Measurements from ENCODE around the gene CDK5.

Gene CDK5

DNA sequence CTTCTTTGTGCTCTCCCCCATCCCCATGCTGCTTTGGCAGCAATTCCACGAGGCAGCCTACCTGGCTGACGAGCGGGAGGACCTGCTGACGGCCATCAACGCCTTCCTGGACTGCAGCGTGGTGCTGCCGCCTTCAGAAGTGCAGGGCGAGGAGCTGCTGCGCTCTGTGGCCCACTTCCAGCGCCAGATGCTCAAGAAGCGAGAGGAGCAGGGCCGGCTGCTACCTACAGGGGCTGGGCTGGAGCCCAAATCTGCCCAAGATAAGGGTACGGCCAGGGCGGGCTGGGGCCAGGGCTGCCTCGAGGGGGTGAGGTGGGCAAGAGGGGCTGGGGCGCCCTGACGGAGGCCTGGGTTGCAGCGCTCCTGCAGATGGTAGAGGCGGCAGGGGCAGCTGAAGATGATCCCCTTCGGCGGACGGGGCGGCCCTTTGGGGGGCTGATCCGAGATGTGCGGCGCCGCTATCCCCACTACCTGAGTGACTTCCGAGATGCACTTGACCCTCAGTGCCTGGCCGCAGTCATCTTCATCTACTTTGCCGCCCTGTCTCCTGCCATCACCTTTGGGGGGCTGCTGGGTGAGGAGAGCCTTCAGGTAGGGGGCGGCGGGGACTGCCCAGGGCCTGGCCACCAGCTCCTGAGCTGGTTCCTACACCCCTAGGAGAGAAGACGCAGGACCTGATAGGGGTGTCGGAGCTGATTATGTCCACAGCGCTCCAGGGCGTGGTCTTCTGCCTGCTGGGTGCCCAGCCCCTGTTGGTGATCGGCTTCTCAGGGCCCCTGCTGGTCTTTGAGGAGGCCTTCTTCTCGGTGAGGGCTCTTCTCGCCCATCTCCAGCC, 13.6 kb upstream of the CDK5 start:
- no peak for DNase-seq

DNA sequence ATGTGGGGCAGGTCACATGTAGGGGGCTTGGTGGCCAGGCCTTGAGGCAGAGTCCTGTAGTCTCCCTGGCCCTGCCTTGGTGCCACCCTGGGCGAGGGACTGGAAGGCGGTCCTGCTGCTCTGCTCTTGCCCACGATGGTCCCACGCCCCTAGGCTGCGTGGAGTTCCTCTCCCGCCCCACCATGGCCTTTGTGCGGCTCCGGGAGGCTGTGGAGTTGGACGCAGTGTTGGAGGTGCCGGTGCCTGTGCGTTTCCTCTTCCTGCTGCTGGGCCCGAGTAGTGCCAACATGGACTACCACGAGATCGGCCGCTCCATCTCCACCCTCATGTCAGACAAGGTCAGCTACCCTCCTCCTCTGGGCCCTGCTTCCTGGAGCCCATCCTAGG, 12.9 kb upstream of the CDK5 start:
- DNase-seq: no peak

DNA sequence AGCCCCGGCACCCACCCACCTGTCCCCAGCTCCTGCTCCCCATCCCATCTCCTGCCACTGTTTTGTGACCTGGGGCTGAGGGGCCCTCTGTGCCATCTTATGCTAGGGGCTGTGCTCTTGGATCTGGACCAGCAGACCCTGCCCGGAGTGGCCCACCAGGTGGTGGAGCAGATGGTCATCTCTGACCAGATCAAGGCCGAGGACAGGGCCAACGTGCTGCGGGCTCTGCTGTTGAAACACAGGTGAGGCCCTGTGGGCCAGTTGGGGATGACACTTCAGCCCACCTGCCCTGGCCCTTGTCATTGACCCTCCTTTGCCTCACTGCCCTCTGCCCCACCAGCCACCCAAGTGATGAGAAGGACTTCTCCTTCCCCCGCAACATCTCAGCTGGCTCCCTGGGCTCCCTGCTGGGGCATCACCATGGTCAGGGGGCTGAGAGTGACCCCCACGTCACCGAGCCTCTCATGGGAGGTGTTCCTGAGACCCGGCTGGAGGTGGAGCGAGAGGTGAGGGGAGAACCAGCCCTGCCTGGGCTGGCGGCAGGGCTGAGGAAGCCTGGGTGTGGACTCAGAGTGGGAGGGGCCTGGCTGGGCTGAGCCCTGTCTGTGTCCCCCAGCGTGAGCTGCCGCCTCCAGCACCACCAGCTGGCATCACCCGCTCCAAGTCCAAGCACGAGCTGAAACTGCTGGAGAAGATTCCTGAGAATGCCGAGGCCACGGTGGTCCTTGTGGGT, 12.3 kb upstream of the CDK5 start:
- no peak for DNase-seq

DNA sequence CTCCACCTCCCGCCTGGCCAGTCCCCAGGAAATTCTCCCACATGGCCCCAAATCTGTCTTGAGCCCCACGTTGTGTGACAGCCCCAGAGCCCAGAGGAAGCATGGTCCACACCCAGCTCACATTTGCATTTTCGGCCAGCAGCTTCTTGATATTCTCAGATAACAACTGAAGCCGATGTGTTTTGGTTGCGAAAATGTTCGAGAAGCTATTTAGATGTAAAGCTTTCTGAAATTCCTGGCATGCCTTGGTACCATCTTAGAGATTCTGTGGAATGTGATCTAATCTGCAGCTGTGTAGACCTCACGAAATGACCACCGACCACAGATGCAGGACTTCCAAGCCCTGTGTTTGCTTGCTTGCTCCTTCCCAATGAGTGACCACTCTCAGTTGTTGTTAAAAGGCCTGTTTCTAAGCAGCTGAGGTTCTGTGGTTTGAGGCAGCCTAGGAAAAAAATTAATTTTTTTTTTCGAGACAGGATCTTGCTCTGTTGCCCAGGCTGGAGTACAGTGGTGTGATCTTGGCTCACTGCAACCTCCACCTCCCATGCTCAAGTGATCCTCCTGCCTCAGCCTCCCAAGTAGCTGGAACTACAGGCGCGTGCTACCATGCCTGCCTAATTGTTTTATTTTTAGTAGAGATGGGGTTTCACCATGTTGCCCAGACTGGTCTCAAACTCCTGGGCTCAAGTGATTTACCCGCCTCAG, 10.5 kb upstream of the CDK5 start:
- DNase-seq: no peak

DNA sequence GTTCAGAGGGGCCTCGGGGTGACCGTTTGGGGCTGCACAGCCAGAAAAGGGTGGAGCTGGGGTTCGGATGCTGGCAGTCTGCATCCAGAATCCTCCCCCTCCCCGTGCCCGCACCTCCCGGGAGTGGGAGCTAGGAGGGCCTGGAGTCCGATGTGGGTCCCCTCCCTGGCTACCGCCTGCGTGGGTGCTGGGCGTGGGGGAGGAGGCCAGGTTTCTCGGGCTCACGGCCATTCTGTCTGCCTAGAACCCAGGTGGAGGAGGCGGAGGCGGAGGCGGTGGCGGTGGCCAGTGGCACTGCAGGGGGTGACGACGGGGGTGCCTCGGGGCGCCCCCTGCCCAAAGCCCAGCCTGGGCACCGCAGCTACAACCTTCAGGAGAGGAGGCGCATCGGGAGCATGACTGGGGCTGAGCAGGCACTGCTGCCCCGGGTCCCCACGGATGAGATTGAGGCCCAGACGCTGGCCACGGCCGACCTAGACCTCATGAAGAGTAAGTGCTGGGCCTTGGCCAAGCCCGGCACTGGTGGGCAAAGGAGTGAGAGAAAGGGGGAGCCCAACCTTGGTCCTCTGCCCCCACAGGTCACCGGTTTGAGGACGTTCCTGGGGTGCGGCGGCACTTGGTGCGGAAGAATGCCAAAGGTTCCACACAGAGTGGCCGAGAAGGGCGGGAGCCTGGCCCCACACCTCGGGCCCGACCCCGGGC, 8.7 kb upstream of the CDK5 start:
- no peak for DNase-seq

DNA sequence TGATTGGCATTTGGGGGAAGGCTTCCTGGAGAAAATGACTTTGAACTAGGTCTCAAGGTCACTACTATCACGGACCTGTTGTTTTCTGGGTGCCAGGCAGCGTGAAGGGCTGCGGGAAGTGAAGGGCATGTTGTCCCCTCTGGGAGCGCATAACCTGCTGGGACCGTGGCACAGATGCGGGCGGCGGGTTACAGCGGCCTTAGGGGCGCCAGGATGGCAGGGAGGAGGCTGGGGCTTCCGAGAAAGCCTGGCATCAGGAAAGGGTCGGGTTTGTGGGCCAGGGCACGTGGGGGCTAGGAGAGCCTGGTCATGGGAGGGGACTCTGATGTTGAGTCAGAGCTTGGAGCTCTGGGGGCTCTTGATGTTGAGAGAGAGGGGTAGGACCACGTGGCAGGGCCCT, 7.8 kb upstream of the CDK5 start:
- no peak for DNase-seq

DNA sequence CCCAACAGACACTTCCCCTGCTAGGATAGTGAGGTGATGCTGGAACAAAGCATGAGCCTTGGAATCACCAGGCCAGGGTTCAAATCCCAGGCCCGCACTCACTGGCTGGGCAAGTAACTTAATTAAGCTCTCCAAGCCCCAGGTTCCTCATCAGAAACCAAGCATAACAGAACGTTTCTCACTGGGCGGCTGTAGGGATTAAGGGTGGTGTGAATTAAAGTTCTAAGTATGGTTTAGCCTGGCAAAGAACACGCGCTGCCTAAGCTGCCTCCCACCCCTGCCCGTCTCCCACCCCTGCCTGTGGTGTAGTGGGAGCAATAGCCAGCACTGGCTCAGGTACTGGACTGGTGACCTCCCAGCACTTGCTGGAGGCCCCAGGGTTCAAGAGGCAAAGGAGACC, 7.3 kb upstream of the CDK5 start:
- DNase-seq: no peak

DNA sequence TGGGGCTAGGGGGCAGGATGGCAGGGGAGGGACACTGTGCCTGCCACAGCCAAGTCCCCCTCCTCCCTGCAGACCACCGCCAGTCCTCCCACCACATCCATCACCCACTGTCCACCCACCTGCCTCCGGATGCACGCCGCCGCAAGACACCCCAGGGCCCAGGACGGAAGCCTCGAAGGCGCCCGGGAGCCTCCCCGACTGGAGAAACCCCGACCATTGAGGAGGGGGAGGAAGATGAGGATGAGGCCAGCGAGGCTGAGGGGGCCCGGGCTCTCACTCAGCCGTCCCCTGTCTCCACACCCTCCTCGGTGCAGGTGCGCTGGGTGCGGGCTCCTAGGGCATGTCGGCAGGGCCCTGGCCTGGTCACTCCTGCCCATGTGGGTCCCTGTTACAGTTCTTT, 6.8 kb upstream of the CDK5 start:
- no peak for DNase-seq

DNA sequence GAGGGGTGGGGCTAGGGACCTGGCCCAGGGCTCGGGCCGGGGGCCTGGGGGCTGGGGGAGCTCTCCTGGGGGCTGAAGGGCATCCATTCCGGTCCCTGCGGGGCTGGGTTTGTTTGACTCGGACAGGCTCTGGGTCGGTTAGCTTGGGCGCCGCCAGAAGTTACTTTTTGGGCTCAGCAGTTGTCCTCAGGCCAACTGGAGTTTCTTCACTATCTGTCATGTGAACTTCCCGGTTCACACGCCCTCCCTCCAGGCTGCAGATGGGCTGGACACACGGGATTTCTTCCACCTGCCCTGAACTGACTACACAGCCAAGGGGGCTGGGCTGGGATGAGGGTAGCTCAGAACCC, 5.5 kb upstream of the CDK5 start:
- DNase-seq: no peak

DNA sequence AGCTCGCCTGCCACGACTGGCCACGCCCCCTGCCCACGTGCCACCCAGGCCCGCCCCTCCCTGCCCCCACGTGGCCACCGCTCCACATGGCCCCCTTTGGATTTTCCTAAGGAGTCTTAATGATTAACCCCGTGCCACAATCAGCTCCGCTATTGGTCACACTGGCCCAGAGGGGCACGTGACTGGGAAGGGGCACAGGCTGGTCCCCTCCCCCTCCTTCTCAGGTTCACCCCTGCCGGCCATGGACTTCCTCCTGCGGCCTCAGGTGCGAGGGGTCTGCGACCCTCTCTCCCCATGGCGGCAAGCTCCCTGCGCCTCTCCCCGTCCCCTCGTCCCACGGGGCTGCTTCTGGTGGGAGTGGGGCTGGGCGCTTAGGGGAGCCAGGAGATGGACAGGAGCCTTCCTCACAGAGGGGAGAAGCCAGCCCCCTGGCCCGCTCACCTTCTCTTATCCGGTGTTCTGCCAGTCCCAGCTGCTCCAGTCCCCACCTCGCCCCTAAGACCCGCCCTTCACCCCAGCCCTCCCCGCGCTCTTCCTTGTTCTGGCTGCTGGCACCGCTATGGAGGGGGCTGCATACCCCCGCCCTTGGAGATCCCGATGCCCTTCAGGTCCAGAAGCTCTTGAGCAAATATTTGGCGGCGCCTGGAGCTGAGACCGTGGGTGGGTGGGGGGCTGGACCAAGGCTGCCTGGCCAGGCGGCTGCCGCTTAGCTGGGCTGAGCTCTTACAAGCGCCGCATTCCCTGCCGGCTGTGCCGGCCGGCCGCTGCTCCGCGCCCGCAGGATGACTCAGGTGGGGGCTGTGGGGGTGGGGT, 4.9 kb upstream of the CDK5 start:
- no peak for DNase-seq

DNA sequence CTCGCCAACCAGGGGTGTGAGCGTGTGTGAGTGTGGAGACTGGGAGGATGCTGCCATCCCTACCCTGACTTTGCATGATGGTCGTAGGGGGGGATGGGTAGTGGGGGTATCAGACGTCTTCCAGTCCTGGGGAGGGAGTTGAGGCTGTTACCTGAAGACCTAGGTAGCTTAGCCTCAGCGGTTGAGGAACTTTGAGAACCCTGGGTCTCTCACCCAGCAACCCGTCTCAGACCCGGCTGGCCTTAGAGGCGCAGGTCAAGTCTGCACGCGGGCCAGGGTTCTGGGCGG, 4.4 kb upstream of the CDK5 start:
- DNase-seq: no peak

DNA sequence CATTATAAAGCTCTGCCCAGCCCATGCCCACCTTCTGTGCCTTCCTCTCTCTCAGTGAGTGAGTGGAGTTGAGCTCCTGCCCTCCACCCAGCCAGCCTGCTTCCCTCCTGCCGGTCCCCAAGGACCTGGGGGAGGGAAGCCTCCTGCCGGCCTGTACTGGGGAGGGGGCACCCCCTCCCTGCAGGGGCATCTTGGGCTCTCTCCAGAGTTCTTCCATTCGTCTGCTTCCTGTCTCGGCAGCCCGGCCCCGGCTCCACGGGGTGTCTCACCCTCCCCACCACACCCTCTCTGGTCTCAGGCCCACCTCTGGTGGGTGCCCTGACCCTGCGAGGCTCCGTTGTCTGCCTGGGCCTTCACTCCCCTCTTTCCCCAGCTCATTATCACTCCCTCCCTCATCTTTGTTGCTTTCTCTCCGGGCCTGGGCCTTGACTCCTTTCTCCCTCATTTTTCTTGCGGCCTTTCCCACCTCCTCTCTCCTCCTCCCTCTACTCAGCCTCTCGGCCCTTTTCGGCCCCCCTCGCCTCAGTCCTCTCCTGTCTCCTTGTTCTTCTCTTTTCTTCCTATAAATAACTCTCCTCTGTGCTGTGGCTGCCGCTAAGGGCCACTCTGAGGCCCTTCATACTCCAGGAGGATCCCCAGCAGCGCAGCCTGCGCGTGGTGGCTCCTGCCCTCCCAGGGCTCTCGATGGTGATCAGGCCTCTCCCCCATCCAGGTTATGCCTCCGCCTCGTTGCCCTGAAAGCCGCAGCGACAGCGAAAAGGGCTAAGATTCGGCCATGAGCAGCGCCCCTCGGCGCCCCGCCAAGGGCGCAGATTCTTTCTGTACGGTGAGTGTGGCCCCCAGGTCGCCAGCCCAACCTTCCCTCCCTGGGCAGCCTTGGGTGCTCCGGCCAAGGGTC, 3.8 kb upstream of the CDK5 start:
- no peak for DNase-seq

DNA sequence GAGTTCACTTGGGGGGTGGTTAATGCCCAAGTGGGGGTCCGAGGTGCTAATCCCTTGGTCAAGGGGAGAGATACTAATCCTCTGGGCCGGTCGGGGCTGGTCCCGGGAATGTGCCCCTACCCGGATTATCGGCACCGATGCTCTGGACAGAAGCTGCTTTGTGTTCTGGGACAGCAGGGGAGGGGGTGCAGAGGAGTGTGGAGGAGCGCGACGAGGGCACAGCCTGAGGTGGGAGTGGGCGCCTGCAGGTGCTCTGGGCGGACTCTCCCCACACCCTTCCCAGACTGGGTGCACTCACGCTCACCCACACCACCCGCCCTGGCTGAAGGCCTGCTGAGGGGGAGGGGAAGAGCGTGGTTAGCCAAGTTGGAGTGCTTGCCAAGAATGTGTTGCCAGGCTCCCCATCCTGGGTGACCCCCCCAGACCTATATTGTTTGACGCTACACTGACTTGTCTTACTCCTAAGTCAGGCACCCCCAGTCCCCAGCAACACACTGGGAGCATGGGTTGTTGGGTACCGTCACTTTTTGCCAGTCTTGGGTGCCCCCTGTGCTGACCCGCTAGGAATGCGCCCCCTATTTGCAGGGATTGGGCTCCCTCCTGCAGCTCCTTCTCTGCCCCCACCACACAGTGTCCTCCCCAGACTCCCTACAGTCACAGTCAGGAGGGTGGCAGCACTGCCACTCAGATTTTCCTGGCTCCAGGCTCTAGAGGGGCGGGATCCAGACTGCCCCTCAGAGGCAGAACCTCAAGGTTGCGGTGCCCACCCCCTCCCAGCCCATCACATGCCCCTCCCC, 2.9 kb upstream of the CDK5 start:
- no peak for DNase-seq

DNA sequence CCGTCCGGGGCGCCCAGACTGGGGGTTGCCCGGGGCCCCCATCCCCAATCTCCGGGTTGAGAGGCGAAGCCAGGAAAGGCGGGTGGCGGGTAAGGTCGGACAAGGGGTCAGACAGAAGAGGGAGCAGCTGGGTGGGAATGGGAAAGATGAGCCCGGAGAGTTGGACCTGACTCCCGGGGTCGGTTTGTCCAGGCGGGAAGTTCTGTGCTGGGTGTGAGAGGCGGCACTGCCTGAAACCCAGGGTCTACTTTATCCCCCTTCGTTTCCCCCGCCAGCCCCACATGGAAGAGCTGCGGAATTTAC, 2.4 kb upstream of the CDK5 start:
- no peak for DNase-seq

DNA sequence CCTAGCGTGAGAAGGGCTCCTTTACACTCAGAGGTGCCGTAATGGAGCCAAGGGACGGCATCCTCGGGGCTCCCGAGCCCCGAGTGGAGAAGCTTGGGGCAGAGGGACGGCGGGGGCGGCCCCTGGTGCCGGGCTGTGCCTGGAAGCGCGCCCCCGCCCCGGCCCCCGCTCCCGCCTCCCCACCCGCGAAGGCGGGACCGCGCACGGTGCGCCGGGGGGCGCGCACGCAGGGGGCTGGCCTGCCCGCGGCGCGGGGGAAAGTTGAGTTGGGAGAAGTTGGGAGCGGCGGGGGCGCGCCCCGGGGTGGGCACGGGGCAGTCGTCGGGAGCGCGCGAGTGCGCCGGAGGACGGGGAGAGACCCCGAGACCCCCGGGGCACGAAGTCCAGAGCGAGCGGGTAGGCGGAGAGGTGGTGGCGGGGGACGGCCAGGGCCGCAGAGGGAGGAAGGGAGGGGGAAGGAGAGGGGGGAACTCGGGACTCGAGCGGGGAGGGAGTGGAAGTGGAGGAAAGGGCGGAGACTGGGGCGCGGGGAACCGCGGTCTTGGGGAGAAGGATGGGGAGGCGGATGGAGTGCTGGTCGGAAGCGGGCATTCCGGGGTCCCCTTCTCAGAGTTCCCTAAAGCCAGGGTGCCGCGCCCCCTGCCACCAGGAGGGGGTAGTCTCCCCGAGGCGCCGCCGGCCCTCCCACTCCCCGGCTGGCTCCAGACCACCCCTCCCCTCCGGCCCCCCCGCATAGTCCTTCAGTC, 1.8 kb upstream of the CDK5 start, which contains the start of gene SLC4A2:
TSS of gene SLC4A2 (plus strand) at position 223 of the 746 bp plus-strand sequence. CDS start 2,399 bp downstream, outside the sequence.
- peak; percentile 49 for DNase-seq

DNA sequence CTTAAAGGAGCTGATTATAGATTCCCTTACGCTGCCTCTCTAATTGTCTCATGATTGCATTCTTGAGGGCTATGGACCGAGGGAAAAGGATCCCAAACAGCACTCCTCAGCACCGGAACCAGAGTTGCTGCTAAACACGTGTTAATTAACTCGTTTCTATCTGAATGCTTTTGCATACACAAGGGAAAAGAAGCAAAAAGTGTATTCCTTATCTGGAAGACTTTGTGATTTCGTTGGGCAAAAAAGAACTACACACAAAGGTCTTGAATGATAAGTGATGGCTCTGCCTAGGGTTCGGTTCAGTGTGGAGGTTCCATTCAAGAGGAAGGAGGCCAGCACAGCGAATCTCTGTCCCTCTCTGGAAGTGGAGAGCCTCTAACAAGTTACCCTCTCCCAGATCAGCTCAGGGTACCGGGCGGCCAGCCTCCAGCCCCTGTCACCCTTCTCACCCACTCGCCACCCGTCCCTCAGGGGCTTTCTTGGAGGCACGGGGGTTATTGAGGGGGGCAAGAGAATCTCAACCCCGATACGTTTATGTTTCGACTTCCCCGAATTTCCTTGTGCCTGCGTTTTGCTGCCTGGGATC, 1.2 kb upstream of the CDK5 start:
- no peak for DNase-seq

DNA sequence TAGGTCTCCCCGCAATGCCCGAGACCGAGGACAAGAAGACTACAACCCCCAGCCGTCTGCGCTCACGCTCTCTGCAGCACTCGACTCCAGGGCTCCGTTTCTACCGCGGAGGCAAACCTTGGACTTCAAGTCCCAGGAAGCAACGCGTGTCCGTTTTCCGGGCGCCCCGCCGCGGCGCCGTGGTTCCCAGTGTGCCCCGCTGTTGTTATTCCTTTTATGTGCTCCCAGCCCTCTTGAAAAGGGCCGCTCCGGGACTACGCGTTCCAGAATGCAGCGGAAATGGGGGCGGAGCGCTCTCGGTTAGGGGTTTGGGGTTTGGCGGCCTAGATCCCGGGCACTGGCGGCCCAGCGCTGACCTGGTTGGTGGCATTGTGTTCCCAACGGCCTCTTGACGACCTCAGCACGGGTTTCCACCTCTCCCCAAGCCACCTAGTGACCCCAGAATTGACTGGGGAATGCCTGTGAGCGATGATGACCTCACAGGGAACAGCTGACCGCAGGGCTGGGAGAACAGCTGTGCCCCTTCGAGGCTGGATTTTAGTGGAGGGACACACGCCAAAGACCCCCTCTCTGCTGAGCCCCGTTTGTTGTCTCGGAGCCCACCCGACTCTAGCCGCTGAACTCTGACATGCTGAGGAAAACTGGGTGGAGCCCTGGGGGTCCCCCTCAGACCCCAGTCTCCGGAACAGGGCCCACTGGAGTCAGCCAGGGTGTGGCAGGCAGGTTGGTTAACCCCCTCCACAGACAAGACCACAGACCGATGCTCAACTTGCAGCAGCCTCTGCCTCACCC, 488 bp upstream of the CDK5 start:
- peak; percentile 98 for DNase-seq

DNA sequence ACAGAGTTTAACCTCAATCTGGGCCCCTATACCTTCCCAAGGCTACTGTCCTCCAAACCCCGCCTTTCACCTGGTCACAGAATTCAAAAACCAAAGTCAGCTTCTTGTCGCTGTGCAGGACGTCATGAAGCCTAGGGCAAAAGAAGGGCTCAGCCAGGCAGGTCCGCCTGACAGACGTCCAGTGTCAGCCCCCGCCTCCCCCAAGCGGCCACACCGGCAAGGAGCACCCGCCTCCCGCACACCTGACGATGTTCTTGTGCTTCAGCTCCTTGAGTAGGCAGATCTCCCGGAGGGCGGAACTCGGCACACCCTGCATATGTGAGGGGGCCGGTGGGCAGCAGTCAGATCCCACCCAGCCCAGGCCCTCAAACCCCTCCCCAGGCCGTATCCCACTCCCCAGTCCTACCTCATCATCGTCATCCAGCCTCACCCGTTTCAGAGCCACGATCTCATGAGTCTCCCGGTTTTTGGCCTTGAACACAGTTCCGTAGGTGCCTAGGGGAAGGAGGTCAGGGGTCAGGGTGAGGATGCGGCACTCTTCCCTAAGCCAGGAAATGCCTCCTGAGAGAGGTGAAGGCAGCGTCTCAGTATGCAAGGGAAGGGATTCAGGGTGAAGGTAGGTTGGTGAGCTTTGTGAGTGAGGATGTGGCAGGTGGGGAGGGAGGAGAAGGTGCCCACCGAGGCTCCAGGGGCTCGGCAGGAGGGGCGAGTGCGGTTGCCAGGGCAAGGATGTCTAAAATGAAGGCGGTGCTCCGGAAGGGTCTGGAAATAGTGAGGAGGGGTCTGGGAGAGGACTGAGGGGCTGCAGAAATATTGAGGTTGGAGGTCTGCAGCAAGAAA, 811 bp downstream of the CDK5 start:
- no peak for DNase-seq

Data from CD4-positive, alpha-beta T cell treated with Interleukin-15 for 1 hour (primary cell).